ENCODE measurements around the gene UTS2. TPM values are rescaled to one million over a fixed set of nuclear protein-coding genes. Genes with fewer than 3 reads are reported as not detected.

The UTS2 gene
- total and polyA plus RNA-seq, 2 of the 8 experiments (the other 6 are each of a cell fraction or from before 2014, with no cell fraction given), result not detected

DNA sequence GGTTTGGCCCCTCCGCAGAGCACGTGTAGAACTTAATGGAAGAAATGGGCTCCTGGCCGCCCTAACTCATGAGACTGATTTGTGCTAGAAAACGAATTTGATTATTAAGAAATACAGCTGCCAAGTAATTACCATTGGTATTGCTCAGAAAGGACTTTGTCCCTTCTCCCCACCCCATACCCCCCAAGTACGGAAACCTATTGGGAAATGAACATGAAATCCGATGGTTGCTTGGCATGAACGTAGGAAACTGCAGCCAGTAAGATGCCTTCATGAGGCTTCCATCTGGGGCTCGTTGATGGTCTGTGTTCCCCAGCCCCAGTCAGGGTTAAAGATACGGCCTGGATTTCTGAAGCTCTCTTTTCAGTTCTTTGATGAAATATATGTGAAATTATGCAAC is 47.4 kb downstream of the UTS2 start:
- Histone ChIP-seq H2AK5ac (ENCODE audit: low read depth, low read length) (no peak overlapping the region), H2BK5ac (ENCODE audit: low read depth, low read length) (no peak overlapping the region), H4K8ac (ENCODE audit: extremely low read depth, insufficient read depth, low read length) (no peak overlapping the region), H3K56ac (replicated peaks; ENCODE audit: insufficient read length, low read depth, low read length) (no peak overlapping the region), H3K18ac (ENCODE audit: extremely low read depth, low read length) (no peak overlapping the region), H3K23ac (ENCODE audit: insufficient read length) (no peak overlapping the region), H3K9ac (replicated peaks in 1 of 4; ENCODE audit: extremely low read depth in 1 of 4, low read depth in 3 of 4, low read length in 3 of 4) (no peak overlapping the region), H2BK20ac (ENCODE audit: low read length) (no peak overlapping the region), H3K4me3 (ENCODE audit: extremely low read depth in 1 of 4, insufficient read depth in 2 of 4, low read depth in 3 of 4, low read length in 4 of 4) (no peak overlapping the region), H3K4me1 (replicated peaks in 1 of 4; ENCODE audit: control insufficient read depth in 3 of 4, insufficient read depth in 4 of 4, low read length in 3 of 4) (no peaks in the 10 kb centered on the region), H3K4ac (replicated peaks; ENCODE audit: insufficient read length, low read depth, low read length) (no peak overlapping the region), H2BK15ac (ENCODE audit: low read length) (no peak overlapping the region), H3K79me2 (ENCODE audit: control insufficient read depth in 1 of 2, insufficient read depth in 2 of 2, low read length in 2 of 2) (no peaks in the 10 kb centered on the region), H4K20me1 (replicated peaks in 1 of 2; ENCODE audit: control insufficient read depth in 1 of 2, insufficient read depth in 2 of 2, low read length in 2 of 2) (peaks cover 0 to 2% of the 10 kb centered on the region in 2 experiments), H3K4me2 (ENCODE audit: insufficient read depth in 1 of 2, low read depth in 2 of 2, low read length in 2 of 2) (no peak overlapping the region), H3K27ac (ENCODE audit: low read depth, low read length) (no peak overlapping the region), H3K9me3 (ENCODE audit: insufficient read depth in 2 of 2, low read depth in 1 of 2, low read length in 1 of 2) (no peaks in the 10 kb centered on the region), H2AFZ (ENCODE audit: low read length) (no peak overlapping the region), H3K79me1 (ENCODE audit: low read depth, low read length) (no peaks in the 10 kb centered on the region), H3K14ac (ENCODE audit: insufficient read length) (no peak overlapping the region), H4K91ac (replicated peaks; ENCODE audit: insufficient read length, low read length) (no peak overlapping the region), H2BK120ac (replicated peaks; ENCODE audit: low read depth, low read length) (no peak overlapping the region), H3K23me2 (ENCODE audit: low read depth, low read length) (no peaks in the 10 kb centered on the region), H4K5ac (ENCODE audit: insufficient read length, low read depth, low read length) (no peak overlapping the region), H3K27me3 (replicated peaks in 1 of 4; ENCODE audit: control insufficient read depth in 3 of 4, extremely low read depth in 1 of 4, insufficient read depth in 3 of 4, low read length in 3 of 4) (no peaks in the 10 kb centered on the region), H2BK12ac (ENCODE audit: low read depth, low read length) (no peak overlapping the region), H3K36me3 (ENCODE audit: control insufficient read depth in 2 of 4, insufficient read depth in 4 of 4, low read length in 3 of 4) (peaks cover 0 to 35% (median 5%) of the 10 kb centered on the region in 4 experiments; a peak in 3 of 8 replicates)
- FAIRE-seq (no peak), DNase-seq (ENCODE audit: low read depth in 1 of 2, low spot score in 2 of 2) (no peak)
- TF ChIP-seq, protein P1, sequence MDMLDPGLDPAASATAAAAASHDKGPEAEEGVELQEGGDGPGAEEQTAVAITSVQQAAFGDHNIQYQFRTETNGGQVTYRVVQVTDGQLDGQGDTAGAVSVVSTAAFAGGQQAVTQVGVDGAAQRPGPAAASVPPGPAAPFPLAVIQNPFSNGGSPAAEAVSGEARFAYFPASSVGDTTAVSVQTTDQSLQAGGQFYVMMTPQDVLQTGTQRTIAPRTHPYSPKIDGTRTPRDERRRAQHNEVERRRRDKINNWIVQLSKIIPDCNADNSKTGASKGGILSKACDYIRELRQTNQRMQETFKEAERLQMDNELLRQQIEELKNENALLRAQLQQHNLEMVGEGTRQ (IDR thresholded peaks at IDR 0.05; ENCODE audit: low read length), result no peak
- CTCF ChIA-PET (ENCODE audit: partially characterized antibody), result interaction anchor here (1.0 to 1.3 kb wide), 2 partner anchors 118 to 135 kb away, joined by 3 read pairs; no protein-coding TSS in a partner anchor
- POLR2A ChIA-PET (ENCODE audit: partially characterized antibody), result no interaction called here
- WGBS, 2 experiments (ENCODE audit: extremely low coverage in 1 of 2, insufficient coverage in 1 of 2, insufficient read length in 1 of 2, insufficient replicate concordance in 2 of 2, low coverage in 1 of 2, low lambda C conversion rate in 2 of 2, missing lambda C conversion rate in 1 of 2), result 91% methylated on average over 9 of the region's 9 CpGs; no CpG with 5 or more reads in 1 of the 2 experiments

Other genes starting within 250 kb of the UTS2 start
- 36.7 and 41.2 TPM in 2 replicates for gene VAMP3, start 81.8 kb downstream of the UTS2 start, total RNA-seq (2021; fragmentation: NEBNext Ultra II Directional; extraction: Animal tissue kit (Norgen Biotek cat#: 25700))
- 18.2 and 27.9 TPM in 2 replicates for gene VAMP3, start 81.8 kb downstream of the UTS2 start, polyA plus RNA-seq (2011; rRNA removed)
- 9.3 and 9.4 TPM in 2 replicates for gene PER3, start 68.8 kb downstream of the UTS2 start, total RNA-seq (2021; fragmentation: NEBNext Ultra II Directional; extraction: Animal tissue kit (Norgen Biotek cat#: 25700))
- gene PER3, start 68.8 kb downstream of the UTS2 start, polyA plus RNA-seq (2011; rRNA removed), result 8.3 and 8.7 TPM in 2 replicates
- not detected in 2 replicates for gene TNFRSF9, start 87.8 kb upstream of the UTS2 start, total RNA-seq (2021; fragmentation: NEBNext Ultra II Directional; extraction: Animal tissue kit (Norgen Biotek cat#: 25700))
- not detected in 2 replicates for gene TNFRSF9, start 87.8 kb upstream of the UTS2 start, polyA plus RNA-seq (2011; rRNA removed)
- gene PARK7, start 108.6 kb upstream of the UTS2 start, total RNA-seq (2021; fragmentation: NEBNext Ultra II Directional; extraction: Animal tissue kit (Norgen Biotek cat#: 25700)), result 377 and 383 TPM in 2 replicates
- 146 and 206 TPM in 2 replicates for gene PARK7, start 108.6 kb upstream of the UTS2 start, polyA plus RNA-seq (2011; rRNA removed)
- gene ERRFI1, start 173.2 kb upstream of the UTS2 start, total RNA-seq (2021; fragmentation: NEBNext Ultra II Directional; extraction: Animal tissue kit (Norgen Biotek cat#: 25700)), result 46.1 TPM in 2 replicates
- gene ERRFI1, start 173.2 kb upstream of the UTS2 start, polyA plus RNA-seq (2011; rRNA removed), result 18.2 and 23.4 TPM in 2 replicates